HG02610 (cell line): ENCODE data around the gene CCDC57.

Experiments used
- ATAC-seq: cut with Tn5 transposase; IDR thresholded peaks from one replicate; pipeline ENCODE4 v1.9.1; 2021; ENCODE audit warnings: mild to moderate bottlenecking, moderate library complexity; ENCODE audit not compliant: unreplicated experiment

The CCDC57 gene

GRCh38 chr17:82097184-82097918, 115.3 kb downstream of the CCDC57 start:
- no peak for ATAC-seq

DNA sequence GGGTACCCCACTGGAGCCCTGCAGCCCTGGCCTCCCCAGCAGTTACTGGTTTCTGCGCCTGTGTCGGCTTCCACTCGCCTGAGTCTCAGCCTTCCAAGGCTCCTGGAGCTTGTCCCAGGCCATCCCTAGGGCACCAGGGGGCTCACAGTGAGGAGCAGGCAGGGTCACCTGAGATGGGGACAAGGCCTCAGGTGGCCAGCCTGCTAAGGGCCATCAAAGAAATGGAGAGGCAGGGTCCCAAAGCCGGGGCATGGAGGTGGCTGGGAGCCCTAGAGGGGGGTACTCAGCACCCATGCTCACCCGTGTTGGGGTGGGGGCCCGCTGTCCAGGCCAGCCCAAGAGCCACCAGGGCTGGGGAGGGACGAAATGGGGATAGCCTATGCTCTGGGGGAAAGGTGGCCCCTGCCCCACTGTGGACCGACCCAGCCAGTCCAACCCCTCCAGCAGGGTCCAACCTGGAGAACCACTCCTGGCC, 115.9 kb downstream of the CCDC57 start:
- no peak for ATAC-seq

- no peak for ATAC-seq
Observed at GRCh38 chr17:82095777-82096708, 116.6 kb downstream of the CCDC57 start.

DNA sequence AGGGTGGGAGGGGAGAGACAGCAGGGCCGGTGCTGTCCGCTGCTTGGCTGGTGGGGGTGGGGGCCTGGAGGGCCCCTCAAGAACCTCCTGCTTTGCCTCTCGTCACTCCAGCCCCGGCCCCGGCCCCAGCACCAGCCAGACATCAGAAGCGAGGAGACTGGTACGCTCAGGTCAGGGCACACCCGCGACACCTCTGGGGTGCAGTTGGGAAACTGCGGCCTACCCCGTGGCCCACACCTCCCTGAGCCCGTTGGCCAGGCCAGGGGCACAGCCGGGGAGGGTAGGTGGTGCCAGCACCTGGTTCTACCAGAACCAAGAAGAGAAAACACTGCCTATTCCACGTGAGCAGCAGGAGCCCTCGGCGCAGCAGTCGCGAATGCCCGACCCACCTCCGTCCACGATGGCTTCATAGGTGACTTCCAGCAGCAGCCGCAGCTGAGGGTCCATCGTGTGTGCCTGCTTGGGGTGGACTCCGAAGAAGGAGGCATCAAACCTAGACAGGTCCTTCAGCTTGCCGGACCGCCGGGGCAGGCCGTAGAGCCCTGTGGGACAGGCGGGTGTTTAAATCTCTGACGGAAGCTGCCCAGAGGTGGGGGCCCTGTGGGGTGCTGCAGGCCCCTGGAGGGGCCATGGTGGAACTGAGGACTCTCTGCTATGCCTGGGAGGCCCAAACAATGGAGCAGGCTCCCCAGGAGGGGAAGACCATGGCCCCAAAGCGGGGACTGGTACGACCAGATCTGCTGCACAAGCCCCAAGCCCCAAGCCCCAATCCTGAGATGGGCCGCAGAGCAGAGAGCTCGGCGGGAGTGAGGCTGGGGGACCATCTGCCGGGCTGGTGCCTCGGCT, 117.5 kb downstream of the CCDC57 start:
- ATAC-seq: no peak

- no peak for ATAC-seq
Observed at GRCh38 chr17:82092995-82093751, 119.5 kb downstream of the CCDC57 start.

- no peak for ATAC-seq
Observed at GRCh38 chr17:82092628-82092994, 120.0 kb downstream of the CCDC57 start.

DNA sequence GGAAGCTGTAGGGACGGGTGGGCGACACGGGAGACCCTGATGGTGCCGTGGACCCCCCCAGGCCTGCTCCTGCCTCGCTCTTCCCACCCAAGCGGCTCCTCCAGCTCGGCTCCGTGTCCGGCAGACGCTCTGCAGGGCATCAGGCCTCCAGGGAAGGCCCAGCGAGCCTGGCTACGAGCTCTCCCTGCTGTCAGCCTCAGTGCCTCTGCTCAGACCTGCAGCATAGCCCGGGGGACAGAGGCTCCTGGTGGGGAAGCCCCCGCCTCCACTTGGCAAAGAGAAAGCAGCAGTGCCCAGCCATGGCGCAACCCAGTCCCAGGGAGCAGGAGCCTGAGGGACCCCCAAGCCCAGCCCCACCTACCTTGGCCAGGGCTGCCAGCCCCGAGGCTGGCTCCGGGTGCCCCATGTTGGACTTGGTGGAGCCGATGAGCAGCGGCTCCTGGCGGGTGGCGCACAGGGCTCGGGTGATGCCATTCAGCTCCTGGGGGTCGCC, 120.5 kb downstream of the CCDC57 start:
- no peak for ATAC-seq

DNA sequence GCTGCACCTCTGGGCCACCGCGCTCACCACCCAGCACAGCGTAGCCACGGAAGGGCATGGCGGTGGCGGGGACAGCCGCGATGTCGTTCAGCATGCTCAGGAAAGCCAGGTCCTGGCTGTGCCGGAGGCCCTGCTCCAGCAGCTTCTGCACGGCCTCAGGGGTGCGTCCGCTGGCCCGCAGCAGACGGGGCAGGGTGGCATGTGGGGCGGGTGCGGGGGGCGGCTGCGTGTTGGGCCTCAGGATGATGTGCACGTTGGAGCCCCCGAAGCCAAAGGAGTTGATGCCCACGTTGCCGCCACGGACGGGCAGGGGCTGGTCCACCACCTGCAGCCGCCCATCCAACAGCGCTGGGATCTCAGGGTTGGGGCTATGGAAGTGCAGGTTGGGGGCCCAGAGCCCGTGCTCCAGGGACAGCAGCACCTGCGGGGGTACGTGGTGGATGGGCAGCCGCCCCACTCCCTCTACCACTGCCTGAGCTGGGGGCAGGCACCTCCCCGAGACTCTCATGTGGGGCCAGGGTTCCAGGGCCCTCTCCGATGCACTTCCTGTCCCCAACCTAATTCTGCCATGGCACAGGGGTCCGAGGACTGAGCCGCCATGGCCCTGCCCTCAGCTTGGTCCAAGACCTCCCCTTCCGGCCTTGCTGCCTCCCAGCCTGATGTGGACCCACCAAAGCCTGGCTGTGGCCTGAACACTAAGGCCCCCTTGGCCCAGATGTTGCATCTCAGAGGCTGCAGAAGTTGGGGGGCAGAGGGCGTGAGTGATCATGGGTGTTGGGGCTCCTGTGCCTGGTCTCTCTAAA, 121.2 kb downstream of the CCDC57 start:
- ATAC-seq: no peak

DNA sequence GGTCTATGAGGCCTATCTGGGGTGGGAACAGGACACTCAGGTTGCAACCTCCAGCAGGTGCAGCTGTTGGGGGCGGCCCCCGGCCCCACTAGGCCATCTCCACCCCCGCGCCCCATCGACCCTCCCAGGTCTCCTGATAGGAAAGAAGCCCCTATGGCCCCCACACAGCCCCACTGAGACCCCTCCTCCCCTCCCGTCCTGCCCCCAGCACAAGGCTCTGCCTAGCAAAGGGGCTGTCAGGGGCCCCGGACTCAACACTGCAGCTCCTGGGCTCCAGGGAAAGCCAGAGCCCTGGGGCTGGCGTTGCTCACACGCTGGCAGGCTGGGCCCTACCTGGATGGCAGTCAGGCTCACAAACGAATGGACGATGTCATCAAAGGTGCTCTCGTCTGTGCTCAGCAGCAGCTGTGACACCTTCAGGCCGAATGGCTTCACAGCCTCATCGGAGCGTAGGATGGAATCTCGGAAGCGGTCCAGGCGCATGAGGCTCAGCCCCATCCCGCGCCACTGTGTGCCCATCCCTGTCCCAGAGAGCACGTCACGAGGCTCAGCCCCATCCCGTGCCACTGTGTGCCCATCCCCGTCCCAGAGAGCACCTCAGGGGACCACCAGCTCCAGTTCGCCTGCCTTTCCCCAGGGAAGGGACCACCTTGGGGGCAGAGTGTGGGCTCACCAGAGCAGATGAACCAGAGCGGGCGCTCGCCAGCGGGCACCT, 121.9 kb downstream of the CCDC57 start:
- ATAC-seq: no peak

DNA sequence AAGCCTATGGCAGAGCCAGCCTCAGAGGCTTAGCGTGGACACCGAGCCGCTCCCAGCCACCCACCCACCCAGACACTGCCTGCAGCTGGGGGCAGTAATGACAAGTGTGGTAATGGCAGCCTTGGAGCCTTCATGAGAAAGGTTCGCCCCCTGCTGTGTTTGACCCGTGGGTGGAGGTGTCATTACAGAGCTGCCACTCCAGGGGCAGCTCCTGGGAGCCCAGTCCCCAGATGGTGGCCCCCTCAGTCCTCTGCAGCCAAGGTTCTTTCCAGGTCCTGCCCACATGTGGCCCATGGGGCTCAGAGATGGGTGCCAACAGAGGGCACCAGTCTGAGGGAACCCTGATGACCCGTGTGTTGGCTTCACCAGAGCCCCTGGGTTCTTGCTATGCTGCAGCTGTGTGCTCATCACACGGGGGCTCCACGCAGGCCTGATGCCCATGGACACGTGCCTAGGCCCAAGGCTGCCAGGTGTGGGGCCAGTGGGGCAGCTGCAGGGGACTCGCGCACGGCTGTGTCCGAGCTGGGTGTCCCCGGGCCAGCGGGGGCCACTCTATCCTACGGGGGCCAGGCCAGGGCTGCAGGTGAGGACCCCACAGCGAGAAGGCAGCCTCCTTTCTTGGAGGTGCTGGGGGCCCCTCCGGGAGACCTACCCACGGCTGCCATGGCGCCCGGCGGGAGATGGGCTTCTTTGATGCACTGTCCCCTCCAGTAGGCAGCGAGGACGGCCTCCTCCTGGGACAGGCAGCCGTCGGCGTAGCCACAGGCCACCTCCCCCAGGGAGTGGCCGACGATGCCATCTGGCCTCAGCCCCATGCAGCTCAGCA, 122.7 kb downstream of the CCDC57 start:
- ATAC-seq: no peak

- ATAC-seq: no peak
Observed at GRCh38 chr17:82088838-82089722, 123.6 kb downstream of the CCDC57 start.

GRCh38 chr17:82087961-82088837, 124.4 kb downstream of the CCDC57 start:
- ATAC-seq: no peak

GRCh38 chr17:82086941-82087906, 125.4 kb downstream of the CCDC57 start:
- ATAC-seq: no peak

- ATAC-seq: no peak
Observed at GRCh38 chr17:82085931-82086764, 126.5 kb downstream of the CCDC57 start.
